Smooth muscle cell (in vitro differentiated cells): ENCODE data around the gene FCER2. TPM values are rescaled to one million over a fixed set of nuclear protein-coding genes. Genes with fewer than 3 reads are reported as not detected.

ENCODE experiments used
- DNase-seq: peaks from one replicate; lab custom pipeline; 2025; ENCODE audit not compliant: unreplicated experiment; lab: John Stamatoyannopoulos, UW
- H2AFZ ChIP-seq: fragments of 200-600 bp; sonication (generic); 2 replicates; pipeline ENCODE4 v1.6.0; 2016; ENCODE audit warnings: antibody characterized with exemption, low read depth, mild to moderate bottlenecking
- H3F3A ChIP-seq: fragments of 200-600 bp; sonication (generic); 2 replicates; pipeline ENCODE4 v1.6.0; 2017; ENCODE audit warnings: antibody characterized with exemption, low read depth
- H3K27ac ChIP-seq: fragments of 200-600 bp; sonication (generic); 2 replicates; pipeline ENCODE4 v1.5.1; 2016; ENCODE audit warnings: low read depth, mild to moderate bottlenecking
- H3K27me3 ChIP-seq: fragments of 200-600 bp; sonication (generic); 2 replicates; pipeline ENCODE4 v1.6.1; 2016; ENCODE audit warnings: low read depth, mild to moderate bottlenecking
- H3K36me3 ChIP-seq: fragments of 200-600 bp; sonication (generic); 2 replicates; pipeline ENCODE4 v1.5.1; 2016; ENCODE audit warnings: low read depth
- H3K4me1 ChIP-seq: fragments of 200-600 bp; sonication (generic); 2 replicates; pipeline ENCODE4 v1.5.1; 2016; ENCODE audit warnings: low read depth
- H3K4me2 ChIP-seq: fragments of 200-600 bp; sonication (generic); 2 replicates; pipeline ENCODE4 v1.6.0; 2016; ENCODE audit warnings: mild to moderate bottlenecking
- H3K4me3 ChIP-seq: fragments of 200-600 bp; sonication (generic); 2 replicates; pipeline ENCODE4 v1.5.1; 2016; ENCODE audit warnings: mild to moderate bottlenecking
- H3K79me2 ChIP-seq: fragments of 200-600 bp; sonication (generic); 2 replicates; pipeline ENCODE4 v1.6.0; 2016; ENCODE audit warnings: low read depth, mild to moderate bottlenecking
- H3K9ac ChIP-seq: fragments of 200-600 bp; sonication (generic); 2 replicates; pipeline ENCODE4 v1.6.0; 2016; ENCODE audit warnings: low read depth
- H3K9me3 ChIP-seq: fragments of 200-600 bp; sonication (generic); replicated peaks from 2 replicates; pipeline ENCODE4 v1.5.1; 2016; ENCODE audit warnings: low read depth
- H4K20me1 ChIP-seq: fragments of 200-600 bp; sonication (generic); 2 replicates; pipeline ENCODE4 v1.6.0; 2016; ENCODE audit warnings: low read depth
- WGBS: methylation state at CpG from one replicate; pipeline ENCODE4 v1.1.7; 2016; ENCODE audit warnings: low lambda C conversion rate; 5-methylcytosine and 5-hydroxymethylcytosine counted together
- polyA plus RNA-seq: library from polyadenylated mRNA; unstranded; fragments of >200 nt; fragmentation: Nextera tagmentation; extraction: Ambion mirVana; gene quantifications from 2 replicates; pipeline ENCODE4 v1.2.1, GENCODE V29; 2016
- total RNA-seq: library from RNA; depleted of rRNA; stranded (reverse); fragments of >200 nt; gene quantifications from 2 replicates; pipeline ENCODE4 v1.2.3, GENCODE V29; 2014
- TF ChIP-seq, protein P1 (sequence below): fragments of 200-600 bp; sonication (generic); IDR thresholded peaks from 2 replicates; pipeline ENCODE4 v1.5.1; 2017; ENCODE audit warnings: borderline replicate concordance, mild to moderate bottlenecking, antibody characterized with exemption; ENCODE audit not compliant: insufficient read depth, poor library complexity, severe bottlenecking

Gene FCER2
- total and polyA plus RNA-seq, 2 experiments from 2014 or later = not detected

GRCh38 chr19:7699417-7700401, 2.2 kb downstream of the FCER2 start:
- Histone ChIP-seq H3K4me2 (no peak overlapping the region), H3K9me3 (no peaks in the 10 kb centered on the region), H3K27ac (no peak overlapping the region), H3K27me3 (peaks cover 12% of the 10 kb centered on the region), H2AFZ (no peak overlapping the region), H3K36me3 (no peaks in the 10 kb centered on the region), H4K20me1 (no peaks in the 10 kb centered on the region), H3K79me2 (no peaks in the 10 kb centered on the region), H3K4me1 (no peaks in the 10 kb centered on the region), H3K4me3 (no peak overlapping the region), H3F3A (no peaks in the 10 kb centered on the region), H3K9ac (no peak overlapping the region)
- no peak for DNase-seq
- TF ChIP-seq, protein P1, sequence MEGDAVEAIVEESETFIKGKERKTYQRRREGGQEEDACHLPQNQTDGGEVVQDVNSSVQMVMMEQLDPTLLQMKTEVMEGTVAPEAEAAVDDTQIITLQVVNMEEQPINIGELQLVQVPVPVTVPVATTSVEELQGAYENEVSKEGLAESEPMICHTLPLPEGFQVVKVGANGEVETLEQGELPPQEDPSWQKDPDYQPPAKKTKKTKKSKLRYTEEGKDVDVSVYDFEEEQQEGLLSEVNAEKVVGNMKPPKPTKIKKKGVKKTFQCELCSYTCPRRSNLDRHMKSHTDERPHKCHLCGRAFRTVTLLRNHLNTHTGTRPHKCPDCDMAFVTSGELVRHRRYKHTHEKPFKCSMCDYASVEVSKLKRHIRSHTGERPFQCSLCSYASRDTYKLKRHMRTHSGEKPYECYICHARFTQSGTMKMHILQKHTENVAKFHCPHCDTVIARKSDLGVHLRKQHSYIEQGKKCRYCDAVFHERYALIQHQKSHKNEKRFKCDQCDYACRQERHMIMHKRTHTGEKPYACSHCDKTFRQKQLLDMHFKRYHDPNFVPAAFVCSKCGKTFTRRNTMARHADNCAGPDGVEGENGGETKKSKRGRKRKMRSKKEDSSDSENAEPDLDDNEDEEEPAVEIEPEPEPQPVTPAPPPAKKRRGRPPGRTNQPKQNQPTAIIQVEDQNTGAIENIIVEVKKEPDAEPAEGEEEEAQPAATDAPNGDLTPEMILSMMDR = no peak
- WGBS = 77% methylated on average over 15 of the region's 15 CpGs

DNA sequence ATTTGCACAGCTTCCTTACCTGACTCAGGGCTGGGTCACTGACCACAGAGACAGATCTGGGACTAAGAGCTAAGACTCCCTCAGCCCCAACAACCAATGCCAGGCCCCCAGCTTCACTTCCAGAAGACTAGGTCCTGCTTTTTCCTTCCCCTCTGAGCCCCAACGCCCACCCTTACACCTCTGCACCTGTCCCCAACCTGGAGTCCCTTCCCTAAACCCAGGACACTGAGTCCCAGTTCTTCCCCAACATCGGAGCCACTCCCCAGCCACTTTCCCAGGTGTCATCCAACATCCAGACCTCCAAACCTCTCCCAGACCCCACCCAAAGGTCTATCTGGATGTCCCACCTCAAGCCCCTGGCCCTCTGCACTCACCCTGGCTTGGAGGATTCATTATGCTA, 2.9 kb downstream of the FCER2 start:
- Histone ChIP-seq H3K4me3 (no peak overlapping the region), H3F3A (no peaks in the 10 kb centered on the region), H2AFZ (no peak overlapping the region), H3K4me2 (no peak overlapping the region), H4K20me1 (no peaks in the 10 kb centered on the region), H3K4me1 (no peaks in the 10 kb centered on the region), H3K9me3 (no peaks in the 10 kb centered on the region), H3K36me3 (no peaks in the 10 kb centered on the region), H3K27me3 (peaks cover 12% of the 10 kb centered on the region), H3K79me2 (no peaks in the 10 kb centered on the region), H3K27ac (no peak overlapping the region), H3K9ac (no peak overlapping the region)
- WGBS = 63% methylated on average over 2 of the region's 2 CpGs
- TF ChIP-seq, protein P1 = no peak
- no peak for DNase-seq

DNA sequence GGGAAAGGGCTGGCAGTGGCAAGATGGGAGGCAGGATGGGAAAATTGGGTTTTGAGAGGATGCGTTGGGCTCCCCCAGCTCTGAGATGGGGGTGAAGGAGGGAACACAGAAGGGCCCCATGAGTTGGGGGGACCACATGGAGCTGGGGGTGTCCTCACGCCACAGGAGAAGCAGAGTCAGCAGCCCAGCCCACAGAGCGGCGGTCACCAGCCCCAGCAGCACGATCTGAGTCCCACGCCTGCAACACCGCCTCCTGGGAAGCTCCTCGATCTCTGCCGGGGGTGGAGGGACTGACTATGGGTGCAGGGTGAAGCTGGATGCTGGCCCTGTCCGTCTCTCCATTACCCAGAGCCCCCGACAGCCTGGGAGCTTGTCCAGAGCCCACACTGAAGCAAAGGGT, 3.3 kb downstream of the FCER2 start:
- H3K9ac ChIP-seq = no peak overlapping the region
- no peak for DNase-seq
- H3K27ac ChIP-seq = no peak overlapping the region
- no peak overlapping the region for H3K4me2 ChIP-seq
- H3K27me3 ChIP-seq = peaks cover 12% of the 10 kb centered on the region
- TF ChIP-seq, protein P1 = no peak
- H2AFZ ChIP-seq = no peak overlapping the region
- H3K36me3 ChIP-seq = no peaks in the 10 kb centered on the region
- no peaks in the 10 kb centered on the region for H4K20me1 ChIP-seq
- WGBS = 72% methylated on average over 3 of the region's 11 CpGs
- H3F3A ChIP-seq = no peaks in the 10 kb centered on the region
- no peaks in the 10 kb centered on the region for H3K79me2 ChIP-seq
- H3K4me1 ChIP-seq = no peaks in the 10 kb centered on the region
- no peak overlapping the region for H3K4me3 ChIP-seq
- no peaks in the 10 kb centered on the region for H3K9me3 ChIP-seq
